PFSK-1 (cell line): Measurements from ENCODE around the gene ZDHHC11B.

Source experiments
- FOXP2 ChIP-seq: optimal IDR thresholded peaks from 2 replicates; pipeline ENCODE3; 2011; ENCODE audit warnings: borderline replicate concordance, control low read depth, inconsistent platforms; ENCODE audit not compliant: insufficient read depth; ENCODE audit errors: extremely low read length, extremely low read depth
- POLR2AphosphoS5 ChIP-seq: IDR thresholded peaks from 2 replicates; pipeline ENCODE4 v1.6.1; 2012; ENCODE audit warnings: low read depth, mild to moderate bottlenecking, control low read depth, low read length, moderate library complexity
- SIN3A ChIP-seq: IDR thresholded peaks from 2 replicates; pipeline ENCODE4 v1.6.1; 2012; ENCODE audit warnings: mild to moderate bottlenecking, low read length, moderate library complexity, borderline replicate concordance; ENCODE audit not compliant: insufficient read depth
- TAF1 ChIP-seq: IDR thresholded peaks from 2 replicates; pipeline ENCODE4 v1.6.1; 2012; ENCODE audit warnings: low read length, control low read depth, borderline replicate concordance; ENCODE audit not compliant: insufficient read depth
- TF ChIP-seq, protein P1 (sequence below), 2 experiments: IDR thresholded peaks; 2 replicates each; pipeline versions ENCODE4 v1.6.1 to v1.8.0; 2011 to 2012; ENCODE audit warnings: low read depth in 2 of 2, low read length in 2 of 2, control low read depth in 1 of 2, inconsistent platforms in 1 of 2, mild to moderate bottlenecking in 1 of 2, moderate library complexity in 1 of 2; ENCODE audit not compliant: insufficient read depth in 1 of 2

Gene ZDHHC11B

DNA sequence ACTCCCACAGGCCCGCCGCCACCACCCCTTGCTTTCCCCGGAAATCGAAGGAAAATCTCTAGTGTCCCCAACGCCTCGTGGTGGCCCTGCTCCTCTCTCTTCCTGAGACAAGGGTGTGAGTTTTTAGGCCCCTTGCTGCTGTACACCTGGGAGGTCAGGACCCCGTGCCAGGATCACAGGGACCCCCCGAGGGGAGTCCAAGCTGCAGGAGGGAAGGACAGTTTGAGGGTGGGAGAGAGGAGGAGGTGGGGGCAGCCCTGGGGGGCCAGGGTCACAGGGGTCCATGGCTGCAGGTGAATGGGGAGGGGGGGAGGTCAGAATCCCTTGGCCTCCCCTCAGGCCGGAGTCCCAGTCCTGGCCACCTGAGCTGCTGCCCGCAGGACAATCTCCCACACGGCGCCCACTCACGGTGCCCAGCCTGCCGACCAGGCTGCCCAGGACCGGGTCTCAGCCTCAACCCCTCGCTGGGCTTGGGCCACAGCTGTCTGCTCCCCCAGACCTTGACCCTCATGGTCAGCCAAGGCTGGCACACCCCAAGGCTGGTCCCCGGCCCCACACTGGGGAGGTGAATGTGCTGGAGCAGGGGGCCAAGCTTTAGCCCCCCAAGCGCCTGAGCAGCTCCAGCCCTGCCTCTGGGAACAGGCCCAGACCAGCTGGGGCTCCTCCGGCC lies 111.2 kb downstream of the ZDHHC11B start:
- TF ChIP-seq, protein P1, sequence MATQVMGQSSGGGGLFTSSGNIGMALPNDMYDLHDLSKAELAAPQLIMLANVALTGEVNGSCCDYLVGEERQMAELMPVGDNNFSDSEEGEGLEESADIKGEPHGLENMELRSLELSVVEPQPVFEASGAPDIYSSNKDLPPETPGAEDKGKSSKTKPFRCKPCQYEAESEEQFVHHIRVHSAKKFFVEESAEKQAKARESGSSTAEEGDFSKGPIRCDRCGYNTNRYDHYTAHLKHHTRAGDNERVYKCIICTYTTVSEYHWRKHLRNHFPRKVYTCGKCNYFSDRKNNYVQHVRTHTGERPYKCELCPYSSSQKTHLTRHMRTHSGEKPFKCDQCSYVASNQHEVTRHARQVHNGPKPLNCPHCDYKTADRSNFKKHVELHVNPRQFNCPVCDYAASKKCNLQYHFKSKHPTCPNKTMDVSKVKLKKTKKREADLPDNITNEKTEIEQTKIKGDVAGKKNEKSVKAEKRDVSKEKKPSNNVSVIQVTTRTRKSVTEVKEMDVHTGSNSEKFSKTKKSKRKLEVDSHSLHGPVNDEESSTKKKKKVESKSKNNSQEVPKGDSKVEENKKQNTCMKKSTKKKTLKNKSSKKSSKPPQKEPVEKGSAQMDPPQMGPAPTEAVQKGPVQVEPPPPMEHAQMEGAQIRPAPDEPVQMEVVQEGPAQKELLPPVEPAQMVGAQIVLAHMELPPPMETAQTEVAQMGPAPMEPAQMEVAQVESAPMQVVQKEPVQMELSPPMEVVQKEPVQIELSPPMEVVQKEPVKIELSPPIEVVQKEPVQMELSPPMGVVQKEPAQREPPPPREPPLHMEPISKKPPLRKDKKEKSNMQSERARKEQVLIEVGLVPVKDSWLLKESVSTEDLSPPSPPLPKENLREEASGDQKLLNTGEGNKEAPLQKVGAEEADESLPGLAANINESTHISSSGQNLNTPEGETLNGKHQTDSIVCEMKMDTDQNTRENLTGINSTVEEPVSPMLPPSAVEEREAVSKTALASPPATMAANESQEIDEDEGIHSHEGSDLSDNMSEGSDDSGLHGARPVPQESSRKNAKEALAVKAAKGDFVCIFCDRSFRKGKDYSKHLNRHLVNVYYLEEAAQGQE (IDR thresholded peaks at IDR 0.05; ENCODE audit: insufficient read depth in 1 of 2, low read depth in 2 of 2, low read length in 2 of 2), result no peak
- no peak for TF ChIP-seq SIN3A
- no peak for TF ChIP-seq POLR2AphosphoS5
- TF ChIP-seq FOXP2, result no peak
- TF ChIP-seq TAF1, result no peak

DNA sequence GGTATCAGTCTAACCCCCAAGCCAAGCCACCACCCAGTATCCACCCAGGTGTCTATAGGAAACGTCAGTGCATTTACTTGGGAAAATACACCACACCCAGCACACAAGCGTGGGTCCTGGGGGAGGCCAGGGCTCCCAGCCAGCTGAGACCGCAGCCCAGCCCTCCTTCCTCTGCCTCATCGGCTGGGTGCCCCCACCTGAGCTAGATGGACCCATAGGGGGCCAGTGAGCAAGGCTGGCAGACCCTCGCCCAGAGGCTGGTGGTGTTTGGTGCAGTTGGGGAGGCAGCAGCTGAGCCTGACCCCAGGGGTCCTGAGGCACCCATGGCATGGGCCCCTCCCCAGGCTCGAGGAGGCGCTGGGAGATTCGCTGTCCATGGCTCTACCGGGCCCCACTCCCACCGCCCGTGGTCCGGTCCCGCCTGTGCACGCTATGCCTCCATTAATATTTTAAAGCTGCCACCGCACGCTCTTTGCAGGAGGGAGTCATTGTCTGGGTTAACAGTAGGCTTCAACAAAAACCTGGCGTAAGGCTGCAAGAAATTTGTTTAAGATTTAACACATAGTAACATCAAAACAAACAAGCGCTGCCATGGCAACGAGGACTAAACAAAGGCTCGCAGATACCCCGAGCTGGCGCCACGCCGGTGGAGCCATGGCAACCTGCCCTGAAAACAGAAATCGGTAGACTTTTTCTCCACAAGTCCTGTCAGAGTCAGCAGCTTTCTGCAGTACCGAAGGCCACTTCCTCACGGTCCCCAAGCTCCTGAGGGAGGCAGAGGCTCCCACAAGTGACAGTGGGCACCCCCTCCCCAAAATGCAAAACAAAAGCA lies 112.0 kb downstream of the ZDHHC11B start:
- TF ChIP-seq FOXP2 (no peak), SIN3A (no peak), TAF1 (no peak), POLR2AphosphoS5 (no peak)
- TF ChIP-seq, protein P1 (IDR thresholded peaks at IDR 0.05; ENCODE audit: insufficient read depth in 1 of 2, low read depth in 2 of 2, low read length in 2 of 2), result no peak

DNA sequence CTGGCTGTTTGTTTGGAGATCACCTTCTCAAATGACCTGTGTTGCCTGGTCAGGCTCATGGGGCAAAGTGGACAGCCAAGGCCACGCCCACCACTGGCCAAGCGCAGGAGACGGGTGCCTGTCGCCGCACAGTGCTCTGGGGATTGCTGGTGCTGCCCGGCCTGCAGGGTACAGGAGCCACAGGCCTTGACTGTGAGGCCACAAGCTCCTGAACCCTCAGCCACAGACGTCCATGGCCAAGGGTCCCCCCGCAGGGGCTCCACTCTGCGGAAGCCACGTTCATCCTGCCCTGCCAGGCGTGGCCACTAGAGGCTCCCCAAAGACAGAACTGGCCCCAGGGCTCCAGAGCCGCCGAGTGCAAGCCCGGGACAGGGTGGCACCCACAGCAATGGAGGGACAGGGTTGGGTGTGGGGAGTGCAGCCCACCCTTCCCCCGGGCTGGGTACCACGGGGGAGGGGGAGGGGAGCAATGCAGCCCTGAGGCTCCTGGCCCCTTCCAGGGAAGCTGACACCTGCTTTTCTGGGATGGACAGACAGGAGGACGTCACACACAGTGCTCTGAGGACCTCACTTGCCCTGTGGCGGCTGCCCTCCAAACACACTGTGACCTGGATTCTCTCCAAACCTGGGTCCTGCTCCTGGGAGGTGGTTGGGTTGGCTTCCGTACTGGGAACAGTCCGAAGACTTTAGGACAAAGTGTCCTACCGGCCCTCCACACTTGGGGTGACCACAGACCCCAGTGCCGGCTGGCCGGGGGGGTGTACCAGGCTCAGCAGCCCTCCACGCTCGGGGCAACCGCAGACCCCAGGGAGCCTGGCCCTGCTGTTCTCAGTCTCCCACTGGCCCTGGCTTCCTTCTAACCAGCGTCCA lies 112.8 kb downstream of the ZDHHC11B start:
- TF ChIP-seq FOXP2 (no peak), TAF1 (no peak), SIN3A (no peak), POLR2AphosphoS5 (no peak)
- TF ChIP-seq, protein P1 (IDR thresholded peaks at IDR 0.05; ENCODE audit: insufficient read depth in 1 of 2, low read depth in 2 of 2, low read length in 2 of 2), result no peak

DNA sequence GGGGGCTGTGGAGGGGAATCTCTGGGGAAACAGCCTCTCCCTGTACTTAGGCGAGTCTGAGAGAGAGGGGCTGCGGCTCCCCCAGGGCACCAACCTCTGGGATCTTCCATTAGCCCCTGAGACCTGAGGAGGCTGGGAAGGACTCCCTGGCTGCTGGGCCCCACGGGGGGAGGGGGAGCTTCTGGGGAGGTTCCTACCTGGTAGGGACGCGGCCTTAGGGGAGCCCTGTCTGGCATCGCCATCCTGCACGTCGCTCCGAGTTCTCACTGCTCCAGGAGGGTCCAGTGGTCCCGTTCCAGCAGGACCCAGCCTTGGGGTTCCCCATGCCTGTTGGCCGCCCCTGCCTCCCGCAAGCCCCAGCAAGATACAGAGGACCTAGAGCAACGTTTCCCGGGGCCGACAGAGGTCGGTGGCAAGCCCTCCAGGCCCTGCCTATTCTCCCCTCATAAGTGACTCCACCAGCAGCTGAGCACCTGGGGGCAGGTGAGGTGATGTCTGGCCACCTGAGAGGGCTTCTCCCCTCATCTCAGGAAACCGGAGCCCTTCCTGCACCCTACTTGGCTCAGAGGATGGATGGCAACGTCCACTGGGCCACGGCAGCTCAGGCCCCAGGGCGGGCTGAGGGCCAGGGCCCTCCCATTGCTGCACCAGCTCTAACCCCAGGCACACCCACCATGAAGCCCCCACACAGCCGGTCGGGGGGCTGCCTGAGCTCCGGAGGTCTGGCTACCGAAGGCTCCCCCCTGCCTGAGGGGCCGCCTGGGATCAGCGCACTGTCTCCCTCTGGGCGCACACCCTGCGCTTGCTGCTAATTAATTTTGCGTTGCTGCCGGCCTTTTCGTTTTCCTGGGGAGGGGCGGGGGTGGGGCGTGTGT lies 113.9 kb downstream of the ZDHHC11B start:
- TF ChIP-seq POLR2AphosphoS5, result no peak
- TF ChIP-seq TAF1, result no peak
- TF ChIP-seq FOXP2, result no peak
